Stomach (tissue), 9 donors: ENCODE measurements around the gene CFAP91. TPM values are rescaled to one million over a fixed set of nuclear protein-coding genes. Genes with fewer than 3 reads are reported as not detected.
"Not testable (repeated sequence)": the region's sequence is repeated elsewhere in the genome, so short reads cannot be mapped to it uniquely, and the experiment has no call there.

Experiments used
- DNase-seq, 2 donors: peaks; one replicate each; pipeline versions ENCODE4 v3.0.0 to v3.0.0-alpha.2; 2013 to 2019
- H3K27ac ChIP-seq, 5 donors: fragments of 200-600 bp in 4 of 5; sonication (generic) in 4 of 5; one replicate each; pipeline ENCODE4 v1.5.1; 2013 to 2019; ENCODE audit warnings: mild to moderate bottlenecking in 1 of 5, moderate library complexity in 1 of 5
- H3K27me3 ChIP-seq, 3 donors: fragments of 200-600 bp; sonication (generic); one replicate each; pipeline ENCODE4 v1.5.1; 2017 to 2019; ENCODE audit warnings: mixed run types in 1 of 3
- H3K36me3 ChIP-seq, 4 donors: fragments of 200-600 bp; sonication (generic); 1 replicate in 3 of 4; 2 replicates in 1 of 4; pipeline ENCODE4 v1.5.1; 2016 to 2019
- H3K4me1 ChIP-seq, 4 donors: fragments of 200-600 bp; sonication (generic); one replicate each; pipeline ENCODE4 v1.5.1; 2016 to 2019
- H3K4me3 ChIP-seq, 4 donors: fragments of 200-600 bp; sonication (generic) in 3 of 4; one replicate each; pipeline ENCODE4 v1.5.1; 2016 to 2019; ENCODE audit warnings: mild to moderate bottlenecking in 1 of 4
- H3K9me3 ChIP-seq, 4 donors: fragments of 200-600 bp; sonication (generic); one replicate each; pipeline ENCODE4 v1.5.1; 2016 to 2019
- CTCF ChIP-seq, 7 experiments: fragments of 450-650 bp in 4 of 7; fragments of 200-600 bp in 3 of 7; sonication (generic) in 3 of 7; IDR thresholded peaks; one replicate each; pipeline ENCODE4 v1.5.1; 2016 to 2019; ENCODE audit warnings: antibody characterized with exemption in 7 of 7, control low read depth in 2 of 7, mild to moderate bottlenecking in 1 of 7
- EP300 ChIP-seq: sonication (generic); formaldehyde crosslinking; IDR thresholded peaks from one replicate; pipeline ENCODE4 v1.6.1; 2017; ENCODE audit warnings: antibody characterized with exemption
- POLR2A ChIP-seq, 4 donors: fragments of 450-650 bp; IDR thresholded peaks; one replicate each; pipeline ENCODE4 v1.6.1; 2016; ENCODE audit warnings: antibody characterized with exemption in 4 of 4, control low read depth in 2 of 4, mild to moderate bottlenecking in 1 of 4, moderate library complexity in 1 of 4
- POLR2AphosphoS5 ChIP-seq, 3 donors: sonication (generic); formaldehyde crosslinking; IDR thresholded peaks; one replicate each; pipeline ENCODE4 v1.6.1; 2016; ENCODE audit warnings: antibody characterized with exemption in 3 of 3
- WGBS, 5 donors: extraction: QIAGEN DNeasy Blood & Tissue Kit in 3 of 5; methylation state at CpG; one replicate each; pipeline versions ENCODE4 v1.1.5 to v1.1.7; 2013 to 2018; 5-methylcytosine and 5-hydroxymethylcytosine counted together
- intact Hi-C: fragments of 100-400 bp; cut with DNase I; formaldehyde crosslinking; loops from one replicate; pipeline ENCODE4 v1.15.1; 2023; ENCODE audit warnings: low total_unique reads
- polyA plus RNA-seq, 3 donors: library from polyadenylated mRNA; stranded (reverse); fragments of 200-250 nt; gene quantifications; one replicate each; pipeline ENCODE4 v1.2.3, GENCODE V29; 2013
- total RNA-seq, 5 donors: library from RNA; depleted of rRNA; stranded (reverse); fragments of >200 nt; gene quantifications; one replicate each; pipeline versions ENCODE4 v1.1.0 to v1.2.3, GENCODE V29; 2014 to 2016
- donor health status: healthy with polysubstance abuse.
- donor health status: Bipolar disorder and iron deficiency.
- donor health status: healthy.

Gene CFAP91
- total and polyA plus RNA-seq, 8 donors: 1.5 to 46.1 (median 3.6) TPM

GRCh38 chr3:119676020-119676419 lies 26.8 kb upstream of the CFAP91 start:
- DNase-seq: no peak
- Histone ChIP-seq H3K27ac (peak overlapping the region in 4 of 5 donors; percentile 93 to 97 (median 96)), H3K4me1 (peaks cover 17 to 28% (median 22%) of the 10 kb centered on the region in 4 donors), H3K4me3 (peak overlapping the region; percentile 61 to 74 (median 70)), H3K9me3 (no peaks in the 10 kb centered on the region), H3K36me3 (peaks cover 16 to 42% (median 37%) of the 10 kb centered on the region in 4 donors), H3K27me3 (no peaks in the 10 kb centered on the region)
- intact Hi-C loops: no loop called here
- no peak for TF ChIP-seq POLR2AphosphoS5 (IDR thresholded peaks at IDR 0.05)
- TF ChIP-seq POLR2A (IDR thresholded peaks at IDR 0.05): no peak
- TF ChIP-seq CTCF (IDR thresholded peaks at IDR 0.05): no peak
- TF ChIP-seq EP300: no peak
- WGBS, 5 donors: 23 to 45% (median 43%) methylated on average over 1 of the region's 1 CpG

GRCh38 chr3:119676771-119677640 lies 25.8 kb upstream of the CFAP91 start, which contains the start of gene COX17:
COX17 (minus strand) TSS chr3:119677406; CDS start chr3:119677310, 96 bp downstream.
- intact Hi-C loops: no loop called here
- Histone ChIP-seq H3K36me3 (peaks cover 16 to 32% (median 27%) of the 10 kb centered on the region in 4 donors), H3K27ac (peak within 1 kb of the TSS; percentile 91 to 97 (median 95)), H3K27me3 (no peaks in the 10 kb centered on the region), H3K4me3 (peak within 1 kb of the TSS; percentile 61 to 74 (median 70)), H3K4me1 (peaks cover 17 to 28% (median 22%) of the 10 kb centered on the region in 4 donors), H3K9me3 (no peaks in the 10 kb centered on the region)
- TF ChIP-seq POLR2AphosphoS5 (IDR thresholded peaks at IDR 0.05) (peak; percentile 71 to 94 (median 82)), EP300 (no peak), CTCF (IDR thresholded peaks at IDR 0.05) (peak in 1 of 7 experiments; percentile 37), POLR2A (IDR thresholded peaks at IDR 0.05) (peak in 2 of 4 donors; percentile 27 to 33)
- DNase-seq: peak; percentile 98
- 0 to 1% (median 0%) methylated on average over 46 to 54 of the region's 54 CpGs for WGBS, 5 donors

- Histone ChIP-seq H3K27me3 (no peaks in the 10 kb centered on the region), H3K4me3 (peak overlapping the region; percentile 61 to 74 (median 70))
- no peak for TF ChIP-seq EP300
- TF ChIP-seq CTCF (IDR thresholded peaks at IDR 0.05): no peak
- no peak for TF ChIP-seq POLR2AphosphoS5 (IDR thresholded peaks at IDR 0.05)
- no peak for TF ChIP-seq POLR2A (IDR thresholded peaks at IDR 0.05)
Measured at GRCh38 chr3:119677641-119677934, 25.2 kb upstream of the CFAP91 start.

GRCh38 chr3:119678209-119678608 lies 24.6 kb upstream of the CFAP91 start:
- DNase-seq, intact Hi-C loops, H3K9me3 ChIP-seq, H3K27me3 ChIP-seq: not testable (repeated sequence)
- H3K4me1 ChIP-seq: peaks cover 17 to 26% (median 20%) of the 10 kb centered on the region in 4 donors
- H3K36me3 ChIP-seq: peaks cover 15 to 20% (median 17%) of the 10 kb centered on the region in 4 donors
- peak overlapping the region in 1 of 4 donors; percentile 74 for H3K4me3 ChIP-seq
- H3K27ac ChIP-seq: peak overlapping the region in 1 of 5 donors; percentile 96
- WGBS, 5 donors: 96 to 99% (median 98%) methylated on average over 10 of the region's 10 CpGs

More at GRCh38 chr3:119677641-119677934, 25.2 kb upstream of the CFAP91 start:
- H3K4me1 ChIP-seq: peaks cover 17 to 28% (median 22%) of the 10 kb centered on the region in 4 donors
- 3 to 8% (median 6%) methylated on average over 6 of the region's 6 CpGs for WGBS, 5 donors
- no peak for DNase-seq
- H3K9me3 ChIP-seq: no peaks in the 10 kb centered on the region
- peak overlapping the region; percentile 91 to 97 (median 95) for H3K27ac ChIP-seq
- intact Hi-C loops: no loop called here
- peaks cover 16 to 26% (median 22%) of the 10 kb centered on the region in 4 donors for H3K36me3 ChIP-seq
